ENCODE data around the gene FAM221B. TPM values are rescaled to one million over a fixed set of nuclear protein-coding genes. Genes with fewer than 3 reads are reported as not detected.

Gene FAM221B
- total RNA-seq, 6 experiments from 2014 or later, result not detected

DNA sequence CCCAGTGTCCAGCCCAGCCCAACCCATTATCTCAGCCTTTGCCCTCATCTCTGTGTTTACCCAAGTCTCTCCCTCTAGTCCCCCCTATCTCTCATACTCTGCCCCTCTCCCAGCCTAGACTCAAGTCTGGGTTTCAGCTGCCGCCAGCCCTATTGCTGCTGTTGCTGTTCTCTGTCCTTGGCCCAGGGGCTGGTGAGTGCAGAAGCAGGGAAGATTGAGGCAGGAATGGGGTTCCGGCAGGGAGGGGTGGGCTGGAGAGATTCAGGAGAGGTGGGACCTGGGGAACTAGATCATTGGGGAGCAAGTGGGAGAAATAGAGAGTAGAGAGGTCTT lies 1.2 kb upstream of the FAM221B start:
- WGBS (ENCODE audit: insufficient coverage, low coverage, low lambda C conversion rate, missing lambda C conversion rate), result 45% methylated on average over 2 of the region's 2 CpGs
- TF ChIP-seq, protein P1, sequence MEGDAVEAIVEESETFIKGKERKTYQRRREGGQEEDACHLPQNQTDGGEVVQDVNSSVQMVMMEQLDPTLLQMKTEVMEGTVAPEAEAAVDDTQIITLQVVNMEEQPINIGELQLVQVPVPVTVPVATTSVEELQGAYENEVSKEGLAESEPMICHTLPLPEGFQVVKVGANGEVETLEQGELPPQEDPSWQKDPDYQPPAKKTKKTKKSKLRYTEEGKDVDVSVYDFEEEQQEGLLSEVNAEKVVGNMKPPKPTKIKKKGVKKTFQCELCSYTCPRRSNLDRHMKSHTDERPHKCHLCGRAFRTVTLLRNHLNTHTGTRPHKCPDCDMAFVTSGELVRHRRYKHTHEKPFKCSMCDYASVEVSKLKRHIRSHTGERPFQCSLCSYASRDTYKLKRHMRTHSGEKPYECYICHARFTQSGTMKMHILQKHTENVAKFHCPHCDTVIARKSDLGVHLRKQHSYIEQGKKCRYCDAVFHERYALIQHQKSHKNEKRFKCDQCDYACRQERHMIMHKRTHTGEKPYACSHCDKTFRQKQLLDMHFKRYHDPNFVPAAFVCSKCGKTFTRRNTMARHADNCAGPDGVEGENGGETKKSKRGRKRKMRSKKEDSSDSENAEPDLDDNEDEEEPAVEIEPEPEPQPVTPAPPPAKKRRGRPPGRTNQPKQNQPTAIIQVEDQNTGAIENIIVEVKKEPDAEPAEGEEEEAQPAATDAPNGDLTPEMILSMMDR (IDR thresholded peaks at IDR 0.05), result no peak
- TF ChIP-seq POLR2A (IDR thresholded peaks at IDR 0.05), result no peak
- Histone ChIP-seq H3K4me3 (peak overlapping the region; percentile 62 to 88 (median 75)), H3K27me3 (no peaks in the 10 kb centered on the region), H3K9me3 (no peaks in the 10 kb centered on the region), H3K36me3 (no peaks in the 10 kb centered on the region), H3K4me1 (peaks cover 0 to 30% (median 5%) of the 10 kb centered on the region in 4 donors), H3K27ac (peak overlapping the region in 1 of 3 donors; percentile 87)
- intact Hi-C loops (cut with DNase I), result loop anchor here in 1 of 2 donors (10.0 kb wide), 1 partner anchor 55 kb away; no protein-coding TSS in a partner anchor
- no peak for DNase-seq
- no peak for ATAC-seq

DNA sequence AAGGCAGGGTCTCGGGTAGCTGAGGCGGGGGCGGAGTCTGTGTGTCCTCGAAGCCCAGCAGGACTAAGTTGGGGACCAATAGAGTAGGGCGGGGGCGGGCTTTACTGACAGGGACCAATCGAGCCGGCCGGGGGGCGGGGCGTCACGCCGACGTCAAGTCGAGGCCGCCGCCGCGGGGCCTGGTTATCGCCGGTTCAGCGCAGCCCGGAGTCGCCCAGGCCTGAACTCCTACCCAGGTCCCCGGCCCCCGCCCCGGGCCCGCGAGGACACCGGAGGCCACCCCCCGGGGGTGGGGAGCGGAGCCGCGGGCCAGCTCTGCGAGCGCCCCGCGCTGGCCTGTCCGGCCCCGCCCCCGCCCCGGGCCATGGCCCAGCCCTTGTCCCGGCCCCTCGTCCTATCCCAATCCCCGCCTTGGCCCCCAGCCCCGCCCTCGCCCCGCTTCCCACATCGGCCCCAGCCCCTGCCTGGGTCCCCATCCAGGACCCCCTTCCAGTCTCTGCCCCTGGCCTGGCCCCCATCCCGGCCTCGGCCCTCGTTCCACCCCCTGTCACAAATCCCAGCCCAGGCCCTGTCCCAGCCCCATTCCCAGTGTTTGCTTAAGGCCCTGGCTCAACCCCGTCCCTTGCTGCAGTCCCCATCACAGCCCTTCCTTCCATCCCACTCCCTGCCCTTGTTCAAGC lies 692 bp upstream of the FAM221B start, which contains the start of gene TMEM8B:
TMEM8B (plus strand) TSS at position 145 of the 680 bp plus-strand sequence; CDS start at position 365, 220 bp downstream.
- no peaks in the 10 kb centered on the region for H3K36me3 ChIP-seq
- 0% methylated on average over 7 of the region's 53 CpGs for WGBS (ENCODE audit: insufficient coverage, low coverage, low lambda C conversion rate, missing lambda C conversion rate)
- ATAC-seq (peak; percentile 84 to 93 (median 90)), DNase-seq (peak; percentile 96 to 97 (median 97))
- peaks cover 0 to 25% (median 1%) of the 10 kb centered on the region in 4 donors for H3K4me1 ChIP-seq
- intact Hi-C loops (cut with DNase I), result loop anchor here in 1 of 2 donors (10.0 kb wide), 1 partner anchor 56 kb away; no protein-coding TSS in a partner anchor
- TF ChIP-seq, protein P1 (IDR thresholded peaks at IDR 0.05), result no peak
- no peak for TF ChIP-seq POLR2A (IDR thresholded peaks at IDR 0.05)
- H3K27ac ChIP-seq, result peak within 1 kb of the TSS; percentile 81 to 87 (median 82)
- peak within 1 kb of the TSS; percentile 62 to 88 (median 75) for H3K4me3 ChIP-seq
- H3K9me3 ChIP-seq, result no peaks in the 10 kb centered on the region
- H3K27me3 ChIP-seq, result no peaks in the 10 kb centered on the region

DNA sequence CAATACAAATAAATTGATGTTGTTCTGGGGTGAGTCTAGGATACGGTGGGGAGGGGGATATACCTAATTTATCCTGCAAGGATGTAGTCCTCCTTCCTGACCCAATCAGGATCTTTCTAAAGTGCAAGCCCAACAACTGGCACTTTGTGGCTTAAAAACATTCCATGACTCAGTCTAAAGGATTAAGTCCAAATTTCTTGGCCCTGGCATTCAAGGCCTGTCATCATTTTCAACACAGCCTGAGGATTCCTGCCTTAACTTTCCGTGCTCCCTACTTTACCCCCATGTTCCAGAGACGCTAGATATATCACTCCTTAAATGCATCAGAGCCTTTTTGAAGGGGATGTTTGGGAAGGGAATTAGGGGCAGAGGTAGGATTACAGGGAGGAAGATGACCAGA lies 1.0 kb downstream of the FAM221B start:
- WGBS (ENCODE audit: insufficient coverage, low coverage, low lambda C conversion rate, missing lambda C conversion rate), result 85% methylated on average over 3 of the region's 3 CpGs
- Histone ChIP-seq H3K9me3 (no peaks in the 10 kb centered on the region), H3K36me3 (no peaks in the 10 kb centered on the region), H3K4me3 (no peak overlapping the region), H3K27me3 (no peaks in the 10 kb centered on the region), H3K27ac (no peak overlapping the region), H3K4me1 (peaks cover 0 to 19% (median 0%) of the 10 kb centered on the region in 4 donors)
- DNase-seq (no peak), ATAC-seq (no peak)
- intact Hi-C loops (cut with DNase I), result loop anchor here in 1 of 2 donors (10.0 kb wide), 1 partner anchor 57 kb away; no protein-coding TSS in a partner anchor
- TF ChIP-seq POLR2A (IDR thresholded peaks at IDR 0.05), result no peak
- TF ChIP-seq, protein P1 (IDR thresholded peaks at IDR 0.05), result no peak

DNA sequence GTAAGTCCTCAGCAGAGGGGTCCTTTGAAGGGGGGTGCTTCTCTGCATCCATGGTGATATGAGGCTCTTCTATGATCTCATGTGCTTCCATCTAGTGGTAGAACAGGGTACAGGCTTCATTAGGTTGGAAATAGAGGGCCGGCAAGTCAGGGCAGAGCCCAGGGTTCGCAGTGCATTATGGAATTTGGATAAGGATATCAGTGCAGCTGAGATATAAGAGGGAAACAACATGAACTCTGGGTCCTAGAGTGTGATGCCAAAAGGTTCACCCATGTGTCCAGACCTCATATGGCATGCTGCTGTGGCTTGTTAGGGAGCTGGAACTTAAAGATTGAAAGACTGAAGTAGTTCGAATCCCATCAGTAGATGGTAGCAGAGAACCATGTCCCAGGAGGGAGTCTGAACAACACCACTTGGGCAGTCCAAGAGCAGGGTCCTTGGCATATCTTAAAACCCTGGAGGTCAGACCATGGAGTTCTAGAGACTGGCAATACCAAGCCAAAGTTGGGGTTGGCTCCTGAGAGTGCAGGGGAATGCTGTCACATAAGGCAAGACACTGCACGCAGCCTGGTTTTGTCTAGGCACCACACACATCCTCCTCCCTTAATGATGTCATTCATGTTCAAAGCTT lies 2.3 kb downstream of the FAM221B start:
- TF ChIP-seq, protein P1 (IDR thresholded peaks at IDR 0.05), result peak; percentile 76 to 84 (median 79)
- no peak for TF ChIP-seq POLR2A (IDR thresholded peaks at IDR 0.05)
- 29% methylated on average over 3 of the region's 4 CpGs for WGBS (ENCODE audit: insufficient coverage, low coverage, low lambda C conversion rate, missing lambda C conversion rate)
- Histone ChIP-seq H3K27ac (no peak overlapping the region), H3K36me3 (no peaks in the 10 kb centered on the region), H3K4me1 (peaks cover 0 to 19% (median 0%) of the 10 kb centered on the region in 4 donors), H3K9me3 (no peaks in the 10 kb centered on the region), H3K27me3 (no peaks in the 10 kb centered on the region), H3K4me3 (no peak overlapping the region)
- DNase-seq (no peak), ATAC-seq (peak; percentile 65 to 74 (median 71))
- intact Hi-C loops (cut with DNase I), result loop anchor here in 1 of 2 donors (10.0 kb wide), 1 partner anchor 59 kb away; no protein-coding TSS in a partner anchor
